HCT116 (cell line): Measurements from ENCODE around the gene KSR1. TPM values are rescaled to one million over a fixed set of nuclear protein-coding genes. Genes with fewer than 3 reads are reported as not detected.
A peak's percentile ranks its signal among the peaks of the same experiment; 100 is the strongest.

Experiments used
- ATAC-seq: fragments of 200-7000 bp; cut with Tn5 transposase; 2 replicates; pipeline ENCODE4 v1.9.1; 2020; ENCODE audit warnings: mild to moderate bottlenecking, moderate library complexity
- BruUV-seq: library from RNA; stranded (reverse); fragments of 400-500 nt; replicated peaks from 2 replicates; lab custom pipeline; 2021; lab: Mats Ljungman, UMichigan
- CTCF ChIA-PET: fragments of 300-600 bp; sonication (Branson Sonifier 250); formaldehyde crosslinking; loops from one replicate; lab custom pipeline; 2021; ENCODE audit warnings: antibody characterized with exemption; lab: Charles Lee
- POLR2A ChIA-PET: fragments of 300-600, 350-600 bp; sonication (Branson Sonifier 250); formaldehyde crosslinking; loops from one replicate; lab custom pipeline; 2021; ENCODE audit warnings: antibody characterized with exemption; lab: Charles Lee
- RAD21 ChIA-PET, 2 experiments: fragments of 300-600 bp; sonication (Branson Sonifier 250); formaldehyde crosslinking; loops; one replicate each; lab custom pipeline; 2023; ENCODE audit warnings: low total read pairs in 2 of 2; ENCODE audit not compliant: uncharacterized antibody in 2 of 2, unreplicated experiment in 2 of 2, low non-redundant PET in 1 of 2; lab: Charles Lee
- DNase-seq: peaks from one replicate; pipeline ENCODE4 v3.0.0-alpha.2; 2010; ENCODE audit warnings: low read depth, low spot score
- H2AFZ ChIP-seq: fragments of 200-600 bp; shearing (Covaris generic), sonication (generic); 2 replicates; pipeline ENCODE4 v1.6.1; 2017; ENCODE audit warnings: low read depth, mixed run types, mixed read lengths, antibody characterized with exemption, low read length; ENCODE audit not compliant: poor library complexity, severe bottlenecking
- H3K27ac ChIP-seq: 2 replicates; pipeline ENCODE4 v1.5.1; 2012; ENCODE audit warnings: low read depth, low read length
- H3K27me3 ChIP-seq: fragments of 200-600 bp; sonication (generic); 2 replicates; pipeline ENCODE4 v1.6.1; 2016; ENCODE audit warnings: mixed run types, low read length, mixed read lengths; ENCODE audit not compliant: insufficient read depth
- H3K36me3 ChIP-seq, 2 experiments: fragments of 200-500 bp in 1 of 2; fragments of 200-600 bp in 1 of 2; sonication (Bioruptor generic) in 1 of 2; sonication (generic) in 1 of 2; 2 replicates each; pipeline versions ENCODE4 v1.5.1 to v1.6.1; 2014 to 2016; ENCODE audit warnings: low read length in 2 of 2, inconsistent platforms in 1 of 2, mixed read lengths in 1 of 2, mixed run types in 1 of 2; ENCODE audit not compliant: insufficient read depth in 2 of 2, control insufficient read depth in 1 of 2
- H3K4me1 ChIP-seq, 2 experiments: fragments of 200-600 bp in 1 of 2; sonication (generic) in 1 of 2; 2 replicates each; pipeline versions ENCODE4 v1.5.1 to v1.6.1; 2012 to 2017; ENCODE audit warnings: low read length in 2 of 2, inconsistent platforms in 1 of 2, mild to moderate bottlenecking in 1 of 2, mixed read lengths in 1 of 2, mixed run types in 1 of 2, moderate library complexity in 1 of 2; ENCODE audit not compliant: insufficient read depth in 2 of 2, control insufficient read depth in 1 of 2
- H3K4me2 ChIP-seq: fragments of 200-600 bp; sonication (generic); 2 replicates; pipeline ENCODE4 v1.6.1; 2017; ENCODE audit warnings: mixed run types, low read length, mixed read lengths
- H3K4me3 ChIP-seq, 2 experiments: fragments of 200-600 bp in 1 of 2; sonication (generic) in 1 of 2; replicated peaks in 1 of 2; 2 replicates each; pipeline ENCODE4 v1.5.1; 2011 to 2016; ENCODE audit warnings: low read length in 2 of 2, control low read depth in 1 of 2, low read depth in 1 of 2, mild to moderate bottlenecking in 1 of 2, mixed read lengths in 1 of 2, mixed run types in 1 of 2
- H3K79me2 ChIP-seq: fragments of 200-600 bp; sonication (generic); 2 replicates; pipeline ENCODE4 v1.6.1; 2017; ENCODE audit warnings: mild to moderate bottlenecking, mixed run types, low read length, moderate library complexity, mixed read lengths; ENCODE audit not compliant: insufficient read depth
- H3K9ac ChIP-seq: fragments of 200-600 bp; sonication (generic); 2 replicates; pipeline ENCODE4 v1.6.1; 2016; ENCODE audit warnings: low read length, mixed read lengths
- H3K9me2 ChIP-seq: fragments of 200-600 bp; sonication (generic), shearing (Covaris generic); 2 replicates; pipeline ENCODE4 v1.6.1; 2017; ENCODE audit warnings: mixed run types, mild to moderate bottlenecking, moderate library complexity; ENCODE audit not compliant: insufficient read depth
- H3K9me3 ChIP-seq, 2 experiments: fragments of 200-500 bp in 1 of 2; fragments of 200-600 bp in 1 of 2; sonication (Bioruptor generic) in 1 of 2; sonication (generic) in 1 of 2; 2 replicates each; pipeline ENCODE4 v1.6.1; 2014 to 2017; ENCODE audit warnings: low read length in 2 of 2, mixed read lengths in 2 of 2, inconsistent platforms in 1 of 2, low read depth in 1 of 2, mild to moderate bottlenecking in 1 of 2, mixed run types in 1 of 2, moderate library complexity in 1 of 2; ENCODE audit not compliant: control insufficient read depth in 1 of 2, insufficient read depth in 1 of 2
- H4K20me1 ChIP-seq: fragments of 200-600 bp; sonication (generic), shearing (Covaris generic); 2 replicates; pipeline ENCODE4 v1.6.1; 2017; ENCODE audit warnings: mixed run types, mild to moderate bottlenecking, moderate library complexity; ENCODE audit not compliant: insufficient read depth
- ATF3 ChIP-seq: IDR thresholded peaks from 2 replicates; pipeline ENCODE4 v1.6.1; 2012
- CEBPB ChIP-seq: IDR thresholded peaks from 2 replicates; pipeline ENCODE4 v1.6.1; 2012; ENCODE audit warnings: low read depth
- CTCF ChIP-seq, 3 experiments: fragments of 200-600 bp in 1 of 3; sonication (generic) in 1 of 3; IDR thresholded peaks in 2 of 3; conservative IDR thresholded peaks in 1 of 3; 2 replicates each; pipeline ENCODE4 v1.5.1; 2012 to 2017; ENCODE audit warnings: low read depth in 2 of 3, low read length in 2 of 3, antibody characterized with exemption in 1 of 3, borderline replicate concordance in 1 of 3, control low read depth in 1 of 3, mild to moderate bottlenecking in 1 of 3, mixed read lengths in 1 of 3, mixed run types in 1 of 3, moderate library complexity in 1 of 3; ENCODE audit not compliant: insufficient read depth in 1 of 3
- EGR1 ChIP-seq: IDR thresholded peaks from 2 replicates; pipeline ENCODE4 v1.6.1; 2012; ENCODE audit warnings: low read depth
- ELF1 ChIP-seq: IDR thresholded peaks from 2 replicates; pipeline ENCODE4 v1.6.1; 2012; ENCODE audit warnings: low read depth, borderline replicate concordance
- EZH2phosphoT487 ChIP-seq: fragments of 200-600 bp; IDR thresholded peaks from 2 replicates; pipeline ENCODE4 v1.6.1; 2018; ENCODE audit warnings: antibody characterized with exemption, borderline replicate concordance
- POLR2AphosphoS5 ChIP-seq: IDR thresholded peaks from 2 replicates; pipeline ENCODE4 v1.6.1; 2011; ENCODE audit warnings: mild to moderate bottlenecking, low read depth, low read length, moderate library complexity
- RAD21 ChIP-seq: IDR thresholded peaks from 2 replicates; pipeline ENCODE4 v1.6.1; 2012; ENCODE audit warnings: low read depth, mild to moderate bottlenecking
- SRF ChIP-seq: IDR thresholded peaks from 2 replicates; pipeline ENCODE4 v1.6.1; 2012; ENCODE audit warnings: low read depth
- ZFX ChIP-seq: fragments of 450-650 bp; IDR thresholded peaks from 2 replicates; pipeline ENCODE4 v1.6.1; 2017
- intact Hi-C: fragments of 100-400 bp; cut with micrococcal nuclease; formaldehyde crosslinking; loops from 2 replicates; pipeline ENCODE4 v1.10.0; 2022
- total RNA-seq: library from RNA; stranded (reverse); gene quantifications from one replicate; pipeline ENCODE4 v1.2.1, GENCODE V29; 2021; ENCODE audit not compliant: unreplicated experiment

Gene KSR1
- total RNA-seq, 1 experiment from 2014 or later: 16.5 TPM

- no peaks in the 10 kb centered on the region for H3K9me3 ChIP-seq
- H3K27me3 ChIP-seq: no peaks in the 10 kb centered on the region
- ATAC-seq: no peak
- BruUV-seq: no TSS peak
- DNase-seq: no peak
- H4K20me1 ChIP-seq: no peaks in the 10 kb centered on the region
- H3K4me2 ChIP-seq: peak overlapping the region; percentile 82
- H3K79me2 ChIP-seq: peaks cover 6% of the 10 kb centered on the region; the same call in 1 of the 2 replicates
- H3K4me3 ChIP-seq: peak overlapping the region; percentile 63 to 71
- ChIA-PET CTCF (interaction anchor here (0.6 to 1.2 kb wide), 5 partner anchors 14 to 145 kb away, joined by 3 to 10 read pairs (median 3); no protein-coding TSS in a partner anchor), POLR2A (interaction anchor here (1.2 to 1.5 kb wide), 3 partner anchors 8 to 161 kb away, joined by 3 to 4 read pairs (median 4); no protein-coding TSS in a partner anchor), RAD21 (interaction anchor here in 1 of 2 experiments (1.3 kb wide), 1 partner anchor 123 kb away, joined by 3 read pairs; no protein-coding TSS in a partner anchor)
- H3K36me3 ChIP-seq: no peaks in the 10 kb centered on the region
- H3K27ac ChIP-seq: peak overlapping the region; percentile 36; the same call in 1 of the 2 replicates
- intact Hi-C loops: no loop called here
- TF ChIP-seq CEBPB (no peak), RAD21 (no peak), CTCF (IDR thresholded peaks at IDR 0.05 in 2 of 3, conservative IDR thresholded peaks at IDR 0.05 in 1 of 3; ENCODE audit: borderline replicate concordance in 1 of 3, insufficient read depth in 1 of 3, low read depth in 2 of 3, low read length in 2 of 3) (no peak), ATF3 (no peak), SRF (no peak), ZFX (no peak), EGR1 (no peak), POLR2AphosphoS5 (no peak), ELF1 (no peak), EZH2phosphoT487 (no peak)
- H2AFZ ChIP-seq: no peak overlapping the region
- no peaks in the 10 kb centered on the region for H3K9me2 ChIP-seq
- peak overlapping the region; percentile 58; the same call in 1 of the 2 replicates for H3K9ac ChIP-seq
- peaks cover 17 to 26% of the 10 kb centered on the region in 2 experiments for H3K4me1 ChIP-seq
These were observed 873 bp upstream of the KSR1 start for GRCh38 chr17:27455236-27455913.
